Prostate gland (tissue), 2 donors: ENCODE results near the gene PLAAT1.

Source experiments
- POLR2A ChIP-seq: fragments of 450-650 bp; IDR thresholded peaks from one replicate; pipeline ENCODE4 v1.6.1; 2016; ENCODE audit warnings: antibody characterized with exemption, mild to moderate bottlenecking
- TF ChIP-seq, protein P1 (sequence below), 4 experiments: fragments of 200-600 bp in 2 of 4; fragments of 450-650 bp in 2 of 4; sonication (generic) in 2 of 4; IDR thresholded peaks; 1 replicate in 3 of 4; 2 replicates in 1 of 4; pipeline ENCODE4 v1.5.1; 2016 to 2019; ENCODE audit warnings: antibody characterized with exemption in 4 of 4, mild to moderate bottlenecking in 2 of 4, moderate library complexity in 2 of 4

DNA sequence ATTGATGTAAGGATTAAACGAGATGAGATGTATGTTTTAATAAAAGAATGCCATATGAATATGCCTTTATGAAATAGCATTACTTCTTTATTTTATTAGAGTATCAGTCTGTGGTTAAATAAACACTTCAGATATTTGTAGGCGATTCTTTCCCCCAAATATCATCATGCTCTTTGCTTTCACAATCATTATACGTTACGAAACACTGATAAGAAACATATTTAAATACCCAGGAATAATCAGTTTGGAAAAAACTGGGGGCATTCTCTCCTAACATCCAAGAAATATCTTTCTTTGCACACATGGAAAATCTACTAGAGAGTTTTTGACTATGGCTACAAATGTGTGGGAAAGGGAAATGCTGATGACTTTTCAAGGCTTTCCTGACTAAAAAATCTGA lies 4.4 kb upstream of the PLAAT1 start:
- no peak for TF ChIP-seq POLR2A
- TF ChIP-seq, protein P1, sequence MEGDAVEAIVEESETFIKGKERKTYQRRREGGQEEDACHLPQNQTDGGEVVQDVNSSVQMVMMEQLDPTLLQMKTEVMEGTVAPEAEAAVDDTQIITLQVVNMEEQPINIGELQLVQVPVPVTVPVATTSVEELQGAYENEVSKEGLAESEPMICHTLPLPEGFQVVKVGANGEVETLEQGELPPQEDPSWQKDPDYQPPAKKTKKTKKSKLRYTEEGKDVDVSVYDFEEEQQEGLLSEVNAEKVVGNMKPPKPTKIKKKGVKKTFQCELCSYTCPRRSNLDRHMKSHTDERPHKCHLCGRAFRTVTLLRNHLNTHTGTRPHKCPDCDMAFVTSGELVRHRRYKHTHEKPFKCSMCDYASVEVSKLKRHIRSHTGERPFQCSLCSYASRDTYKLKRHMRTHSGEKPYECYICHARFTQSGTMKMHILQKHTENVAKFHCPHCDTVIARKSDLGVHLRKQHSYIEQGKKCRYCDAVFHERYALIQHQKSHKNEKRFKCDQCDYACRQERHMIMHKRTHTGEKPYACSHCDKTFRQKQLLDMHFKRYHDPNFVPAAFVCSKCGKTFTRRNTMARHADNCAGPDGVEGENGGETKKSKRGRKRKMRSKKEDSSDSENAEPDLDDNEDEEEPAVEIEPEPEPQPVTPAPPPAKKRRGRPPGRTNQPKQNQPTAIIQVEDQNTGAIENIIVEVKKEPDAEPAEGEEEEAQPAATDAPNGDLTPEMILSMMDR (IDR thresholded peaks at IDR 0.05) = no peak
